SK-N-MC (cell line): ENCODE results near the gene MFSD2A.
"Not testable (repeated sequence)": the region's sequence is repeated elsewhere in the genome, so short reads cannot be mapped to it uniquely, and the experiment has no call there.

Experiments used
- DNase-seq: peaks from one replicate; pipeline ENCODE4 v3.0.0-alpha.2; 2011; ENCODE audit warnings: low read depth, low spot score
- H3K27ac ChIP-seq: fragments of 200-600 bp; sonication (generic); 2 replicates; pipeline ENCODE4 v1.5.1; 2016; ENCODE audit warnings: mixed run types
- H3K36me3 ChIP-seq: fragments of 200-600 bp; sonication (generic); 2 replicates; pipeline ENCODE4 v1.6.1; 2017; ENCODE audit warnings: antibody characterized with exemption, low read length, mixed read lengths; ENCODE audit not compliant: insufficient read depth
- H3K4me3 ChIP-seq: fragments of 200-600 bp; sonication (generic); 2 replicates; pipeline ENCODE4 v1.5.1; 2016
- H3K9ac ChIP-seq: fragments of 200-600 bp; sonication (generic); 2 replicates; pipeline ENCODE4 v1.8.0; 2017; ENCODE audit warnings: mixed run types, mixed read lengths; ENCODE audit not compliant: insufficient read length
- H3K9me3 ChIP-seq: fragments of 200-600 bp; sonication (generic); 2 replicates; pipeline ENCODE4 v1.6.1; 2017; ENCODE audit warnings: low read depth, mild to moderate bottlenecking, antibody characterized with exemption, low read length, moderate library complexity, mixed read lengths
- EZH2 ChIP-seq: fragments of 200-600 bp; sonication (generic); IDR thresholded peaks from one replicate; pipeline ENCODE4 v1.6.1; 2017; ENCODE audit warnings: antibody characterized with exemption
- FOXP2 ChIP-seq: optimal IDR thresholded peaks from 2 replicates; pipeline ENCODE3; 2011; ENCODE audit warnings: mild to moderate bottlenecking, moderate library complexity; ENCODE audit not compliant: insufficient read depth; ENCODE audit errors: extremely low read length, control extremely low read depth
- POLR2AphosphoS5 ChIP-seq: IDR thresholded peaks from 2 replicates; pipeline ENCODE4 v1.6.1; 2012; ENCODE audit warnings: mild to moderate bottlenecking, low read depth, low read length, borderline replicate concordance

Gene MFSD2A

GRCh38 chr1:39959651-39960333 lies 4.8 kb downstream of the MFSD2A start:
- H3K36me3 ChIP-seq = no peaks in the 10 kb centered on the region
- no peak overlapping the region for H3K4me3 ChIP-seq
- H3K9ac ChIP-seq = no peak overlapping the region
- H3K9me3 ChIP-seq = no peaks in the 10 kb centered on the region
- DNase-seq = no peak
- no peak overlapping the region for H3K27ac ChIP-seq
- TF ChIP-seq EZH2 (no peak), POLR2AphosphoS5 (no peak), FOXP2 (no peak)

DNA sequence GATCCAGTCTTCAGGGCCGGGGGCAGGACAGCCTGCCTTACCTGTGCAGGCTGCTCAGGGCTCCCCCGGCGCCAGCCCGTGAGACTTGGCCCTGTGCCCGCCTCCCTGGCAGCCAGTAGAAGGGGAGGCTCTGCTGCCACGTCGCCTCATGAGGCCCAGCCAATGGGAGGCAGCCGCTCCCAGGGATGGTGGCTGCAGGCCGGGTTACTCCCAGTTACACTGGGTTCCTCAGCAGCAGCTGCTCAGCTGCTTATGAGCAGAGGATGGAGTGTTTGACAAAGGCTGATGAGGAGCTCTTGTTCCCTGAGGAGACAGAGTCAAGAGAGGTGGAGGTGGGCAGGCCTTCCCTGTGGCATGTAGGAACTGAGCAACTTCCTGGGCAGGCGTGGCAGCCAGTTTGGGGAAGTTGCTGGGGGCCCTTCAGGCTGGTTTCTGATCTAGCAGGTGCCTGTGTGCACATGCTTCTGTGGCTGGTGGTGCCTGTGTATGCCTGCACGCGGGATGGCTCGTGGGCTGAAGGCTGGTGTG lies 5.5 kb downstream of the MFSD2A start:
- Histone ChIP-seq H3K27ac (no peak overlapping the region), H3K4me3 (no peak overlapping the region), H3K36me3 (no peaks in the 10 kb centered on the region), H3K9me3 (no peaks in the 10 kb centered on the region), H3K9ac (no peak overlapping the region)
- DNase-seq = no peak
- TF ChIP-seq FOXP2 (no peak), POLR2AphosphoS5 (no peak), EZH2 (no peak)

- DNase-seq = no peak
- H3K9me3 ChIP-seq = no peaks in the 10 kb centered on the region
- no peaks in the 10 kb centered on the region for H3K36me3 ChIP-seq
- H3K4me3 ChIP-seq = no peak overlapping the region
- H3K9ac ChIP-seq = no peak overlapping the region
- no peak overlapping the region for H3K27ac ChIP-seq
- TF ChIP-seq EZH2 (no peak), FOXP2 (no peak), POLR2AphosphoS5 (no peak)
Observed at GRCh38 chr1:39962450-39962825, 7.5 kb downstream of the MFSD2A start.

- H3K27ac ChIP-seq, H3K36me3 ChIP-seq, DNase-seq, H3K9me3 ChIP-seq, H3K4me3 ChIP-seq, H3K9ac ChIP-seq: not testable (repeated sequence)
Observed at GRCh38 chr1:39962964-39963363, 8.0 kb downstream of the MFSD2A start.

DNA sequence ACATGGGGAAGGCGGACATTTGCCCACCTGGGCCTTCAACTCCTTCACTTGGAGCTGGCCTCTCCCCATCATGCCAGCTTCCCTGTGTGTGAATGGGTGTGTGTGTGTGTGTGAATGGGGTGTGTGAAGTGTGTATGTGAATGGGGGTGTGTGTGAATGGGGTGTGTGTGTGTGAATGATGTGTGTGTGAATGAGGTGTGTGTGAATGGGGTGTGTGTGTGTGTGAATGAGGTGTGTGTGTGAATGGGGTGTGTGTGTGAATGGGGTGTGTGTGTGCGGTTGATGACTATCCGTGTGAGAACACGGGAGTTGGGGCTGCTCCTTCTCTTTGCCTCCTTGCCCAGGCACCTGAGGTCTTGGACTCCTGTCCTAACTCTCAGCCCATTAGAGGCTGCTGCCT lies 9.6 kb downstream of the MFSD2A start:
- DNase-seq = no peak
- Histone ChIP-seq H3K9me3 (no peaks in the 10 kb centered on the region), H3K36me3 (no peaks in the 10 kb centered on the region), H3K4me3 (no peak overlapping the region), H3K9ac (no peak overlapping the region), H3K27ac (no peak overlapping the region)
- no peak for TF ChIP-seq EZH2
- no peak for TF ChIP-seq FOXP2
- TF ChIP-seq POLR2AphosphoS5 = no peak

- DNase-seq = no peak
- Histone ChIP-seq H3K36me3 (no peaks in the 10 kb centered on the region), H3K9me3 (no peaks in the 10 kb centered on the region), H3K27ac (no peak overlapping the region), H3K9ac (no peak overlapping the region), H3K4me3 (no peak overlapping the region)
- TF ChIP-seq EZH2 (no peak), FOXP2 (no peak), POLR2AphosphoS5 (no peak)
Observed at GRCh38 chr1:39965044-39965443, 10.1 kb downstream of the MFSD2A start.

DNA sequence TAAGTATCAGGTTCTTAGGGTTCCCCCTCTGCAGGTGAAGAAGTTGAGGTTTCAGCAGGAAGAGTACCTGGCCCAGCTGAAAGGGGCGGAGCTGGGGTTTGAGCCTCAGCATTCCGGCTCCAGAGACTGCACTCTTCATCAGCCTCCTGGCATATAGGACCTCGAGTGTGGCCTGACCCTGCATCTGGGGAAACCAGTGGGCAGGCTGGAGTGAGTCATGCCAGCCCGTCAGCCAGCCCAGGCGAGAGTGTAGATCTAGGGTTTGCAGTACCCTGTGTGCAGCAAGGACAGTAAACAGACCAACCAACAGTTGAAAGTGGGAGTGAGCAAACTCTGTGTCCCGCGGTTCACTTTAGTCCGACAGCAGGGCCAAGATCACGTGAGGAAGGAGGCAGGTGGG lies 14.1 kb downstream of the MFSD2A start:
- Histone ChIP-seq H3K27ac (no peak overlapping the region), H3K36me3 (no peaks in the 10 kb centered on the region)
- no peak for TF ChIP-seq FOXP2

DNA sequence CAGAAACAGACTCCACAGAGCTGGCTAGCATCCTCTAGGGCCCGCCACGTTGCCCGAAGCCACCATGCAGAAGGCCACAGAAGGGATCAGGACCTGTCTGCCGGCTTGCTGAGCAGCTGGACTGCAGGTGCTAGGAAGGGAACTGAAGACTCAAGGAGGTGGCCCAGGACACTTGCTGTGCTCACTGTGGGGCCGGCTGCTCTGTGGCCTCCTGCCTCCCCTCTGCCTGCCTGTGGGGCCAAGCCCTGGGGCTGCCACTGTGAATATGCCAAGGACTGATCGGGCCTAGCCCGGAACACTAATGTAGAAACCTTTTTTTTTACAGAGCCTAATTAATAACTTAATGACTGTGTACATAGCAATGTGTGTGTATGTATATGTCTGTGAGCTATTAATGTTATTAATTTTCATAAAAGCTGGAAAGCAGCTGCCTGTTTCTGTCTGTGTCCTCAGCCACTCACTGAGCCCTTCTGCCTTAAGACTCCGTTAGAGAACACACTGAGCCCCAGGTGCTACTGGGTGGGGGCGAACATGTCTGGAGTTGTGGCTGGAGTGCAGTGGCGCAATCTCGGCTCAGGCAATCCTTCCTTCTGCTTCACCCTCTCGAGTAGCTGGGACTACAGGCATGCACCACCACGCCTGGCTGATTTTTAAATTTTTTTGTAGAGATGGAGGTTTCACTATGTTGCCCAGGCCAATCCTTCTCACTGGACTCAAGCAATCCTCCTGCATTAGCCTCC lies 14.8 kb downstream of the MFSD2A start:
- no peak for DNase-seq
- Histone ChIP-seq H3K27ac (no peak overlapping the region), H3K4me3 (no peak overlapping the region), H3K36me3 (no peaks in the 10 kb centered on the region), H3K9me3 (no peaks in the 10 kb centered on the region), H3K9ac (no peak overlapping the region)
- TF ChIP-seq FOXP2 = no peak
- TF ChIP-seq POLR2AphosphoS5 = no peak
- no peak for TF ChIP-seq EZH2

More for the DNA sequence above, 14.1 kb downstream of the MFSD2A start:
- Histone ChIP-seq H3K4me3 (no peak overlapping the region), H3K9ac (no peak overlapping the region), H3K9me3 (no peaks in the 10 kb centered on the region)
- DNase-seq = no peak

DNA sequence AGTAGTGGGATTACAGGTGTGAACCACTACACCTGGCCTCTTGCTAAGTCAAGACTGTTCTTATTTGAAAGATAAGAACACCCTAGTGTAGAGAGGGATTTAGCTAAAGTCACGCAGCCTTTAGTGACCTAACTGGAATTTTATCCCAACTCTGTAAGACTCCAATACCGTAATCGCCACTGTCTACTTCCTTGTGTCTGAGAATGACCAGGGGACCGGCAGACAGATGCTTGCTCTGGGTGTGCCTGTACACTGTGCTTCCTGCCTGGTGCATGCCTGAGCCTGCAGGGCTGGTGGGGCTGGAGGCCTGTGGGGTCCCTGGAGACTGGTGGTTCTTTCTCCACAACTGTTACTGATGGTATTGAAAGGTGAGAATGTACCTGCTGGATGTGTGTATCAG lies 15.3 kb downstream of the MFSD2A start:
- H3K9me3 ChIP-seq = no peaks in the 10 kb centered on the region
- no peaks in the 10 kb centered on the region for H3K36me3 ChIP-seq
- no peak for DNase-seq
- H3K4me3 ChIP-seq = no peak overlapping the region
- H3K27ac ChIP-seq = no peak overlapping the region
- H3K9ac ChIP-seq = no peak overlapping the region
- TF ChIP-seq FOXP2 = no peak
- no peak for TF ChIP-seq EZH2
- no peak for TF ChIP-seq POLR2AphosphoS5
